SK-N-SH treated with all-trans-retinoic acid at 6 μM for 48 hours (cell line): ENCODE measurements around the gene IL17B.

ENCODE experiments used
- ATAC-seq: fragments of 200-7000 bp; cut with Tn5 transposase; 3 replicates; pipeline ENCODE4 v1.9.1; 2020; ENCODE audit warnings: mild to moderate bottlenecking, moderate library complexity
- ARNTL ChIP-seq: fragments of 450-650 bp; formaldehyde crosslinking; IDR thresholded peaks from 2 replicates; pipeline ENCODE4 v1.5.0; 2020; ENCODE audit warnings: low read depth, mild to moderate bottlenecking, moderate library complexity, borderline replicate concordance
- CSDC2 ChIP-seq: fragments of 250-450 bp; sonication (Bioruptor Pico); IDR thresholded peaks from 2 replicates; pipeline ENCODE4 v1.5.0; 2020; ENCODE audit warnings: mild to moderate bottlenecking, moderate library complexity
- ESRRG ChIP-seq: fragments of 250-450 bp; sonication (Bioruptor Pico); IDR thresholded peaks from 2 replicates; pipeline ENCODE4 v1.6.1; 2021; ENCODE audit warnings: mild to moderate bottlenecking
- GLIS3 ChIP-seq: fragments of 250-450 bp; sonication (Bioruptor Pico); IDR thresholded peaks from 2 replicates; pipeline ENCODE4 v1.5.0; 2020; ENCODE audit warnings: mild to moderate bottlenecking, moderate library complexity
- ISL1 ChIP-seq: fragments of 250-450 bp; sonication (Bioruptor Pico); IDR thresholded peaks from 2 replicates; pipeline ENCODE4 v2.1.2; 2022; ENCODE audit warnings: mild to moderate bottlenecking, moderate library complexity
- OSR1 ChIP-seq: fragments of 250-450 bp; sonication (Bioruptor Pico); IDR thresholded peaks from 2 replicates; pipeline ENCODE4 v1.8.0; 2022; ENCODE audit warnings: moderate library complexity, mild to moderate bottlenecking, inconsistent platforms
- PATZ1 ChIP-seq: fragments of 250-450 bp; sonication (Bioruptor Pico); IDR thresholded peaks from 2 replicates; pipeline ENCODE4 v1.8.0; 2020; ENCODE audit warnings: mild to moderate bottlenecking, moderate library complexity, borderline replicate concordance
- POU6F1 ChIP-seq: fragments of 250-450 bp; sonication (Bioruptor Pico); IDR thresholded peaks from 2 replicates; pipeline ENCODE4 v1.8.0; 2021; ENCODE audit warnings: low read depth, mild to moderate bottlenecking, moderate library complexity, borderline replicate concordance
- RARB ChIP-seq: fragments of 250-450 bp; sonication (Bioruptor Pico); IDR thresholded peaks from 2 replicates; pipeline ENCODE4 v1.8.0; 2021; ENCODE audit warnings: mild to moderate bottlenecking, moderate library complexity
- TCF4 ChIP-seq: fragments of 250-450 bp; sonication (Bioruptor Pico); IDR thresholded peaks from 2 replicates; pipeline ENCODE4 v1.8.0; 2021; ENCODE audit warnings: mild to moderate bottlenecking, moderate library complexity, borderline replicate concordance
- TOX ChIP-seq: fragments of 250-450 bp; sonication (Bioruptor Pico); IDR thresholded peaks from 2 replicates; pipeline ENCODE4 v1.8.0; 2021; ENCODE audit warnings: mild to moderate bottlenecking, moderate library complexity, borderline replicate concordance
- ZC3H10 ChIP-seq: fragments of 250-450 bp; sonication (Bioruptor Pico); IDR thresholded peaks from 2 replicates; pipeline ENCODE4 v1.5.1; 2021; ENCODE audit warnings: mild to moderate bottlenecking, moderate library complexity
- ZFP3 ChIP-seq: fragments of 250-450 bp; sonication (Bioruptor Pico); IDR thresholded peaks from 2 replicates; pipeline ENCODE4 v1.5.0; 2020; ENCODE audit warnings: mild to moderate bottlenecking, moderate library complexity
- ZFP30 ChIP-seq: fragments of 450-650 bp; formaldehyde crosslinking; IDR thresholded peaks from 2 replicates; pipeline ENCODE4 v1.5.0; 2022; ENCODE audit warnings: mild to moderate bottlenecking, moderate library complexity
- ZNF565 ChIP-seq: fragments of 450-650 bp; formaldehyde crosslinking; conservative IDR thresholded peaks from 2 replicates; pipeline ENCODE4 v1.5.0; 2020; ENCODE audit warnings: low read depth, mild to moderate bottlenecking, moderate library complexity
- ZNF70 ChIP-seq: fragments of 450-650 bp; formaldehyde crosslinking; IDR thresholded peaks from 2 replicates; pipeline ENCODE4 v1.5.0; 2020; ENCODE audit warnings: mild to moderate bottlenecking, moderate library complexity
- TF ChIP-seq, protein P1 (sequence below): fragments of 250-450 bp; sonication (Bioruptor Pico); IDR thresholded peaks from 2 replicates; pipeline ENCODE4 v1.5.0; 2020; ENCODE audit warnings: mild to moderate bottlenecking, moderate library complexity
- TF ChIP-seq, protein P2 (sequence below): fragments of 250-450 bp; sonication (Bioruptor Pico); IDR thresholded peaks from 2 replicates; pipeline ENCODE4 v1.5.1; 2020; ENCODE audit warnings: low read depth, mild to moderate bottlenecking, moderate library complexity

IL17B gene

DNA sequence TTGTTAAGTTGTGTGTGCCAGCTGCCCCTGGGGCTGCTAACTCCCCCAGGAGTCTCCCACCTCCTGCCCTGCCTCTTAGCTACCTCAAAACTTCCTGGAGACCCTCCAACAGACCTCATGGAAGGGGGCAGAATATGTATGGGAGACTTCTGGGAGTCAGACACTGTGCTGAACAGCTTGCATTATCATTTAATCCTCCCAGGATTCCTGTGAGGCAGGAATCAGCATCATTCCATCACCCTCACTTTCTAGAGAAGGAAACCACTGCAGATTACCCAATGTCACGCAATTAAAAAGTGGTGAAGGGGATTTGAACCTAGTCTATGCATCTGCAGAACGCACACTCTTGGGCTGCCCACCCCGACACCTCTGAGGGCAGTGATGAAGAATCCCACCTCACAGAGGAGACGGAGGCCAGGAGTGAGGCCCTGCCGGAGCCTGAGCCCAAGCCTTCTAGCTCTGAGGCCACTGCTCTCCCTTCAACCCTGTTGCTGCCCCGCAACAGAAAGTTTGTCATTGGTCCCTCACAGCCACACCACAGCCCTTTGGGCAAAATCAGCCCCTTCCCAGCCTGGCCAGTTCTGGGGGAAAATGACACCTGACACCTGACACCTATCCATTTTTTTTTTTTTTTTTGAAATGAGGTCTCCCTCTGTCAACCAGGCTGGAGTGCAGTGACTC, 30.3 kb upstream of the IL17B start (continued):
- TF ChIP-seq ZFP30 (no peak), ARNTL (CRISPR knock-in tag) (no peak), POU6F1 (CRISPR knock-in tag) (no peak), ESRRG (CRISPR knock-in tag) (no peak), PATZ1 (CRISPR knock-in tag) (no peak)

DNA sequence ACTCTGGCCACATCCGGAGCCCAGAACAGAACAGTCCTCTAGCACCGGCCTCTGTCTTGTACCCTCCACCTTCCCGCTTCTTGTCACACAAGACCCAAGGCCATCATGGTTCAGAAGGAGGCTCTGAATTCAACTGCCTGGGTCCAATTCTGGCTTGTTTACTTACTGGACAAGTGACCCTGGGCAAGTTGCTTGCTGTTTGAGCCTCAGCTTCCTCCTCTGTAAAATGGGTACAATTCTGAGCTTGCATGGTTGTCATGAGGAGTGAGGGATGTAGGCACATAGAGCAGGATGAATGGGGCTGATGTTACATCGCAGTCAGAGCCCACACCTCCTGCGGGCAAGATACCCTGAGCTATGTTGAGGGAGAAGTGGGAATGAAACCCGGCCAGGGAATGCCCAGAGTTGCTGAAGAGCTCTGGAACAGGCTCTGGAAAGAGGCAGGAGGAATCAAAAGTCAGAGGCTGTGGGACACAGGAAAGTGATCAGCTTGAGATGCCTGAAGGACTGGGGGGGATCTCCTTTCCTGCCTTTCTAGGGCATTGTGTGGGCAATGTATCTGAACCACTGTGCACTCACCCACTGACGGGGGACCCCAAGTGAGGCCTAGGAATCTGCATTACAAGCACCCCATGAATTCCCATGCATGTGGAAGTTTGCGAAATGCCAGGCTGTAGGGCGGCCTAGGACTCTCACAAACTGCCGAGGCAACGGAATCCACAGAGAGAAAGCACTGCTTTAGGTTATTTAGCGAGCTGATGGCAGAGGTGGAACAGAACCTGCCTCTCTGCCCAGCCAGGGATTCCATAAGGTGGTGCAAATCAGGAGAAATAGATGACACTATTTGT, 29.4 kb upstream of the IL17B start:
- TF ChIP-seq ZC3H10 (no peak), OSR1 (CRISPR knock-in tag) (no peak), CSDC2 (CRISPR knock-in tag) (no peak), TCF4 (CRISPR knock-in tag) (no peak), ESRRG (CRISPR knock-in tag) (no peak), ISL1 (CRISPR knock-in tag) (no peak), ZFP30 (no peak), TOX (CRISPR knock-in tag) (no peak), ZFP3 (CRISPR knock-in tag) (no peak), ARNTL (CRISPR knock-in tag) (no peak), POU6F1 (CRISPR knock-in tag) (no peak), GLIS3 (no peak), ZNF565 (CRISPR knock-in tag) (no peak)
- TF ChIP-seq, protein P1, sequence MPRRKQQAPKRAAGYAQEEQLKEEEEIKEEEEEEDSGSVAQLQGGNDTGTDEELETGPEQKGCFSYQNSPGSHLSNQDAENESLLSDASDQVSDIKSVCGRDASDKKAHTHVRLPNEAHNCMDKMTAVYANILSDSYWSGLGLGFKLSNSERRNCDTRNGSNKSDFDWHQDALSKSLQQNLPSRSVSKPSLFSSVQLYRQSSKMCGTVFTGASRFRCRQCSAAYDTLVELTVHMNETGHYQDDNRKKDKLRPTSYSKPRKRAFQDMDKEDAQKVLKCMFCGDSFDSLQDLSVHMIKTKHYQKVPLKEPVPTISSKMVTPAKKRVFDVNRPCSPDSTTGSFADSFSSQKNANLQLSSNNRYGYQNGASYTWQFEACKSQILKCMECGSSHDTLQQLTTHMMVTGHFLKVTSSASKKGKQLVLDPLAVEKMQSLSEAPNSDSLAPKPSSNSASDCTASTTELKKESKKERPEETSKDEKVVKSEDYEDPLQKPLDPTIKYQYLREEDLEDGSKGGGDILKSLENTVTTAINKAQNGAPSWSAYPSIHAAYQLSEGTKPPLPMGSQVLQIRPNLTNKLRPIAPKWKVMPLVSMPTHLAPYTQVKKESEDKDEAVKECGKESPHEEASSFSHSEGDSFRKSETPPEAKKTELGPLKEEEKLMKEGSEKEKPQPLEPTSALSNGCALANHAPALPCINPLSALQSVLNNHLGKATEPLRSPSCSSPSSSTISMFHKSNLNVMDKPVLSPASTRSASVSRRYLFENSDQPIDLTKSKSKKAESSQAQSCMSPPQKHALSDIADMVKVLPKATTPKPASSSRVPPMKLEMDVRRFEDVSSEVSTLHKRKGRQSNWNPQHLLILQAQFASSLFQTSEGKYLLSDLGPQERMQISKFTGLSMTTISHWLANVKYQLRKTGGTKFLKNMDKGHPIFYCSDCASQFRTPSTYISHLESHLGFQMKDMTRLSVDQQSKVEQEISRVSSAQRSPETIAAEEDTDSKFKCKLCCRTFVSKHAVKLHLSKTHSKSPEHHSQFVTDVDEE, result no peak
- TF ChIP-seq, protein P2, sequence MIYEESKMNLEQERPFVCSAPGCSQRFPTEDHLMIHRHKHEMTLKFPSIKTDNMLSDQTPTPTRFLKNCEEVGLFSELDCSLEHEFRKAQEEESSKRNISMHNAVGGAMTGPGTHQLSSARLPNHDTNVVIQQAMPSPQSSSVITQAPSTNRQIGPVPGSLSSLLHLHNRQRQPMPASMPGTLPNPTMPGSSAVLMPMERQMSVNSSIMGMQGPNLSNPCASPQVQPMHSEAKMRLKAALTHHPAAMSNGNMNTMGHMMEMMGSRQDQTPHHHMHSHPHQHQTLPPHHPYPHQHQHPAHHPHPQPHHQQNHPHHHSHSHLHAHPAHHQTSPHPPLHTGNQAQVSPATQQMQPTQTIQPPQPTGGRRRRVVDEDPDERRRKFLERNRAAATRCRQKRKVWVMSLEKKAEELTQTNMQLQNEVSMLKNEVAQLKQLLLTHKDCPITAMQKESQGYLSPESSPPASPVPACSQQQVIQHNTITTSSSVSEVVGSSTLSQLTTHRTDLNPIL, result no peak
- ATAC-seq, result no peak

DNA sequence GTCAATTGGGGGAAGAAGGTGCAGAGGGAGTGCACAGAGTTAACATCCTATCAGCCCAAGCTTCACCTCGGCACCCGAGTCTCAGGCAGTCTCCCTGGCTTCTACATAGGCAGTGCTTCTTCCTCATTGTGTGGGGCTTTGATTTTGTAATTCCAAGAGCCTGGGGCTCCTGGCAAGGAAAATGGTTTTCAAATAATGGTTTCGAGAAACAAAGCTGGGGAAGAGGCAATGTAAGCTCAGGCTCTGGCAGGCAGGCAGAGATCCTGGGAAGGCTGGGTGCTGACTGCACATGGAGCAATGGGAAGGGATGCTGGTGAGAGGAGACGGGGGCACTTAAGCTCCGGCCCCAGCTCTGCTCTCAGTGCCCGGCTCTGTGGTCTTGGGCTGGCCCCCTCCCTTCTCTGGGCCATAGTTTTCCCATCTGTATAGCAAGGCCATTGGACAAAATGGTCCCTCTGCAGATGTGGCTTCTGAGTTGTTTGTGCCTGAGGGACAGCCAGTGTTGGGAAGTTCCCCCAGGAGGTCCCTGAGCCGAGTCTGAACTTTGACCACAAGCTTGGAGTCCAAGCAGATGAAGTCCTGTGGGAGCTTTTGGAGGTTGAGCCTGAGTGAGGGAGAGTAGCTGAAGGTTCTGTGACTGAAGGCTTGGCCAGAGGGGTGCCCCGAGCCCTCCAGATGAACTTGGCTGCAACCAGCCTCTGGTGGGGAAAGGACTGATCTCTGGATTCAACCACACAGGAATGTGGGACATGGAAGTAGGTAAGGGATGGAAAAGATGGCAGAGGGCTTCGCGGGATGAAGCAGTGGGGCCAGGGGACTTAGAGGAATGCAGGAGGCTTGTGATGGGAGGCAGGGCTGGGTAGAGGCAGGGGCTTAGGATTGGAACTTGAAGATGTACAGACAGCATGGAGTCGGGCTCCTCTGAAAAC, 28.5 kb upstream of the IL17B start:
- peak; percentile 36 for ATAC-seq
- TF ChIP-seq ESRRG (CRISPR knock-in tag) (no peak), ZNF565 (CRISPR knock-in tag) (no peak), POU6F1 (CRISPR knock-in tag) (no peak), PATZ1 (CRISPR knock-in tag) (no peak), ZNF70 (no peak), RARB (no peak)
- TF ChIP-seq, protein P2, result no peak
